ENCODE results near the gene RCOR3. TPM values are rescaled to one million over a fixed set of nuclear protein-coding genes. Genes with fewer than 3 reads are reported as not detected.

The RCOR3 gene
- total and polyA plus RNA-seq, 2 of the 8 experiments (the other 6 are each of a cell fraction or from before 2014, with no cell fraction given), result 21.4 to 36.3 TPM

- Histone ChIP-seq H3K79me1 (ENCODE audit: low read depth, low read length) (no peaks in the 10 kb centered on the region), H3K4me1 (replicated peaks in 1 of 4; ENCODE audit: control insufficient read depth in 3 of 4, insufficient read depth in 4 of 4, low read length in 3 of 4) (no peaks in the 10 kb centered on the region), H2BK5ac (ENCODE audit: low read depth, low read length) (no peak overlapping the region), H3K56ac (replicated peaks; ENCODE audit: insufficient read length, low read depth, low read length) (no peak overlapping the region), H3K18ac (ENCODE audit: extremely low read depth, low read length) (no peak overlapping the region), H4K5ac (ENCODE audit: insufficient read length, low read depth, low read length) (no peak overlapping the region), H3K4ac (replicated peaks; ENCODE audit: insufficient read length, low read depth, low read length) (no peak overlapping the region), H3K4me2 (ENCODE audit: insufficient read depth in 1 of 2, low read depth in 2 of 2, low read length in 2 of 2) (no peak overlapping the region), H3K4me3 (ENCODE audit: extremely low read depth in 1 of 4, insufficient read depth in 2 of 4, low read depth in 3 of 4, low read length in 4 of 4) (no peak overlapping the region), H3K79me2 (ENCODE audit: control insufficient read depth in 1 of 2, insufficient read depth in 2 of 2, low read length in 2 of 2) (no peaks in the 10 kb centered on the region), H2BK120ac (replicated peaks; ENCODE audit: low read depth, low read length) (no peak overlapping the region), H2BK20ac (ENCODE audit: low read length) (no peak overlapping the region), H3K27me3 (replicated peaks in 1 of 4; ENCODE audit: control insufficient read depth in 3 of 4, extremely low read depth in 1 of 4, insufficient read depth in 3 of 4, low read length in 3 of 4) (no peaks in the 10 kb centered on the region), H4K8ac (ENCODE audit: extremely low read depth, insufficient read depth, low read length) (no peak overlapping the region), H2BK12ac (ENCODE audit: low read depth, low read length) (no peak overlapping the region), H2AFZ (ENCODE audit: low read length) (no peak overlapping the region), H3K27ac (ENCODE audit: low read depth, low read length) (no peak overlapping the region), H3K9ac (replicated peaks in 1 of 4; ENCODE audit: extremely low read depth in 1 of 4, low read depth in 3 of 4, low read length in 3 of 4) (no peak overlapping the region), H3K14ac (ENCODE audit: insufficient read length) (no peak overlapping the region), H2BK15ac (ENCODE audit: low read length) (no peak overlapping the region), H3K9me3 (ENCODE audit: insufficient read depth in 2 of 2, low read depth in 1 of 2, low read length in 1 of 2) (no peaks in the 10 kb centered on the region), H3K23me2 (ENCODE audit: low read depth, low read length) (no peaks in the 10 kb centered on the region), H4K91ac (replicated peaks; ENCODE audit: insufficient read length, low read length) (no peak overlapping the region), H4K20me1 (replicated peaks in 1 of 2; ENCODE audit: control insufficient read depth in 1 of 2, insufficient read depth in 2 of 2, low read length in 2 of 2) (no peaks in the 10 kb centered on the region), H3K36me3 (ENCODE audit: control insufficient read depth in 2 of 4, insufficient read depth in 4 of 4, low read length in 3 of 4) (no peaks in the 10 kb centered on the region), H3K23ac (ENCODE audit: insufficient read length) (no peak overlapping the region), H2AK5ac (ENCODE audit: low read depth, low read length) (no peak overlapping the region)
- DNase-seq (ENCODE audit: low read depth in 1 of 2, low spot score in 2 of 2) (no peak), FAIRE-seq (no peak)
- TF ChIP-seq RNF2 (IDR thresholded peaks at IDR 0.05; ENCODE audit: borderline replicate concordance, low read depth, low read length, missing control alignments, poor library complexity, severe bottlenecking), result no peak
- TF ChIP-seq FOSL1 (IDR thresholded peaks at IDR 0.05; ENCODE audit: insufficient read depth, low read depth, low read length), result no peak
- TF ChIP-seq TBP (IDR thresholded peaks at IDR 0.05; ENCODE audit: low read depth, low read length), result no peak
- TF ChIP-seq TAF1 (IDR thresholded peaks at IDR 0.05; ENCODE audit: low read depth, low read length), result no peak
- TF ChIP-seq MAFK (IDR thresholded peaks at IDR 0.05; ENCODE audit: low read depth, low read length), result no peak
- TF ChIP-seq SAP30 (IDR thresholded peaks at IDR 0.05; ENCODE audit: insufficient read depth, insufficient replicate concordance, low read length), result no peak
- no peak for TF ChIP-seq POLR2AphosphoS5 (IDR thresholded peaks at IDR 0.05; ENCODE audit: low read depth, low read length)
- no peak for TF ChIP-seq TEAD4 (IDR thresholded peaks at IDR 0.05; ENCODE audit: low read depth, low read length)
- no peak for TF ChIP-seq RBBP5 (IDR thresholded peaks at IDR 0.05; ENCODE audit: borderline replicate concordance, low read depth, low read length)
- TF ChIP-seq PHF8 (conservative IDR thresholded peaks at IDR 0.05; ENCODE audit: low read depth, low read length), result no peak
- ChIA-PET CTCF (ENCODE audit: partially characterized antibody) (interaction anchor here (0.6 kb wide), 1 partner anchor 66 kb away, joined by 4 read pairs; no protein-coding TSS in a partner anchor), POLR2A (ENCODE audit: partially characterized antibody) (interaction anchor here (1.1 kb wide), 1 partner anchor 9 kb away, joined by 4 read pairs; no protein-coding TSS in a partner anchor)
- WGBS, 2 experiments (ENCODE audit: extremely low coverage in 1 of 2, insufficient coverage in 1 of 2, insufficient read length in 1 of 2, insufficient replicate concordance in 2 of 2, low coverage in 1 of 2, low lambda C conversion rate in 2 of 2, missing lambda C conversion rate in 1 of 2), result 87% methylated on average over 1 of the region's 1 CpG; no CpG with 5 or more reads in 1 of the 2 experiments
Observed at GRCh38 chr1:211217392-211217791, 41.8 kb upstream of the RCOR3 start.
